GM21825 (cell line): ENCODE measurements around the gene ZNG1F.
"Not testable (repeated sequence)": the region's sequence is repeated elsewhere in the genome, so short reads cannot be mapped to it uniquely, and the experiment has no call there.

Experiments
- ATAC-seq: cut with Tn5 transposase; IDR thresholded peaks from one replicate; pipeline ENCODE4 v1.9.1; 2021; ENCODE audit warnings: mild to moderate bottlenecking, moderate library complexity; ENCODE audit not compliant: unreplicated experiment

ZNG1F gene

DNA sequence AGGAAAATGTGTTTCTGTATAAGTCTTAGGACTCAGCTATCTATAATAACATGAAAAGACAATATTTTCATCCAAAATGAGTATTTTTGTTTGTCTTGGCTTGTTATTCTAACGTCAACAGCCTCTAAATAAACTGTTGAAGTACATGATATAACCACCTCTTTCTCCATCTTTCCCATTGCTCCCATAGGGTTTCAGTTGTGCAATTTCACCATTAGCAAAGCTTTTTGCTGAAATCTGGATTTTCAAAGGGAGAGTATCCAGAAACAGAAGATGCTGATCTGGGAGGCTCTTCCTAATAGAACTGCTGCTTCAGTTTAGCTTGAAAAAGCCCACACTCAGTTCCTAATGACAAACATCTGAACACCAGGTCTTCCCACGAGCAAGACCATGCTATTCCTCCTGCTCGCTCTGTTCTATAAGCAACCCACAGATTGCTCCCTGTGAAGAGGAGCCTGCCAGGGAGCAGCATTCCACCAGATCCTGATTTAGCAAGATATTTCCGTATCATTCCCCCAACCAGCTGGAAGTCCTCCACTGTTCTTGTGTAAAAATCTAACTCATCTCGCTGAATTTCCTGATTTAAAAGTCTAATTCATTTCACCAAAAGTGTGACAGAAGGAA lies 101.8 kb downstream of the ZNG1F start:
- not testable (repeated sequence) for ATAC-seq

DNA sequence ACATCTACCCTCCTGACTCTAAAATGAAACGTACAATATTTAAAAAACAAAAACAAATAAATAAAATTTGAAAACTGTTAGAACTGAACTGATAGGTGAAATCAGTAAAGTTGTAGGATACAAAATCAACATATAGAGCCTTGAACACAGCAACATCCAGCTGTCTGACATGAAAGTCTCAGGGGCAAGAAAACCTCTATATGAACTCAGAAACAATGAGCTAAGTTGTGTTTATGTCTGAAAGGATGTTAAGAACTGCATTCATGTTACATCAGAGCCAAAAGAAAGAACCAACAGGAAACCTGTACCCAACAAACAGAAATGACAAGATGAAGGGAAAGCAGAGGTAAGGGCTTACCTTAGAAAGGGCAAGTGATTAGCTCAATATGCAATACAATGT lies 102.4 kb downstream of the ZNG1F start:
- ATAC-seq: not testable (repeated sequence)

DNA sequence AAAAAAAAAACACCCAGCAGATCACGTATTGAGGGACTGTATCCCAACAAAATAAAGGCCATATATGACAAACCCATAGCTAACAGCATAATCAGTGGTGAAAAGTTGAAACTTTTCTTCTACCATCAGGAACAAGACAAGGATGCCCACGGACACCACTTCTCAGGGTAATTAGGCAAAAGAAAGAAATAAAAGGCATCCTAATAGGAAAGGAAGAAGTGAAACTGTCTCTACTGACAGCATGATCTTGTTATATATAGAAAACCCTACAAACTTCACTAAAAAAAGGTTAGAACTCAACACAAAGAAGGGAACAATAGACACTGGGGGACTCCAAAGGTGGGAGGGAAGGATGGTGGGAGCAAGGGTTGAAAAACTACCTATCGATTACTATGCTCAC lies 102.9 kb downstream of the ZNG1F start:
- ATAC-seq: not testable (repeated sequence)

DNA sequence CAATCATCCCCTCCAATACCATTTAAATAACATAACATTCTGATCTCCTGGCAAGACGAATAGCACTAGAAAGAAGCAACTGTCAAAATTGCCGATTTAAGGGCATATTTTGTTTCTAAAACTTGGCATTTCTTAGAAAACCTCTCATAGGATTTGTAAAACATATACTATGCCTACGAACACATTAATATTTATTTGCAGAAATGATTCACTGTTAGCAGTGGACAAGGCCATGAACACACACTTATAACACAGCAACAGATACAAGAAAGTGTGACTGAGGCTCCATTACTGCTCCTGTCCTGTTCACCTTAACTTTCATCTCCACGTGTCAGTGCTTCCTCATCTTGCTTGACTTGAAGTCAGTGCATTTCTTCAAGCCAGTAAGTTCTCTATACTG lies 106.8 kb downstream of the ZNG1F start:
- not testable (repeated sequence) for ATAC-seq
